ENCODE measurements around the gene SDR42E2. TPM values are rescaled to one million over a fixed set of nuclear protein-coding genes. Genes with fewer than 3 reads are reported as not detected.

Gene SDR42E2
- total RNA-seq, 2 experiments from 2014 or later: 0.10 to 0.12 TPM

DNA sequence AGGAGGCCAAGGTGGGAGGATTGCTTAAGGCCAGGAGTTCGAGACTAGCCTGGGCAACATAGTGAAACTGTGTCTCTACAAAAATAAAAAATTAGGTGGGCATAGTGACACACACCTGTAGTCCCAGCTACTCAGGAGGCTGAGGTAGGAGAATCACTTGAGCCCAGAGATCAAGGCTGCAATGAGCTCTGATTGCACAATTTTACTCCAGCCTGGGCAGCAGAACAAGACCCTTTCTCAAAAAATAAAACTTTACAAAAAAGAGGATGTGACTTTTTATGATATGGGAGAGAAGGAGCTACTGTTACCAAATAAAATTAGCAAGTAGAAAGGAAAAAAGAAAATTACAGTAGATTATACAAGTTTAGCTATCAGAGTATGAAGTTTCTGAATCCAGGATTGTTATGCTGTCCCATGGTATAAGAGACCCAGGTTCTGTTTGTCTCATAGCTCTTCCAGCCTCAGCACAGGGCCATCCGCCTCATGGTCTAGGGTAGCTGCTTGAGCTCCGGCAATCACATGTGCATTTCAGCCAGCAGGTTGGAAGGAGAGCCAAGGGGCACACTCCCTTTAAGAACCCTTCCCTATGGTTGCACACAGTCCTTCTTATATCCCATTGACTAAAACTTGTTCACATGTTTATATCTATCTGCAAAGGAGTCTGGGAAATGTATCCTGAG lies 57.2 kb downstream of the SDR42E2 start:
- POLR2A ChIA-PET: interaction anchor here (1.0 to 1.5 kb wide), 2 partner anchors 13 to 43 kb away, joined by 4 read pairs; partner anchors contain the start of gene EEF2K
- H3K27ac Mint-ChIP-seq: no peak overlapping the region

GRCh38 chr16:22220069-22220440 lies 57.7 kb downstream of the SDR42E2 start:
- no peak for DNase-seq
- POLR2A ChIA-PET: interaction anchor here (1.0 to 1.5 kb wide), 2 partner anchors 14 to 42 kb away, joined by 4 read pairs; partner anchors contain the start of gene EEF2K
- peaks cover 27% of the 10 kb centered on the region for H3K4me1 Mint-ChIP-seq (ENCODE audit: low read depth)
- peaks cover 6% of the 10 kb centered on the region for H3K36me3 Mint-ChIP-seq
- intact Hi-C loops (cut with micrococcal nuclease): no loop called here
- no peak overlapping the region for H3K4me3 Mint-ChIP-seq
- H3K9me3 Mint-ChIP-seq: no peaks in the 10 kb centered on the region
- H3K27ac Mint-ChIP-seq: no peak overlapping the region
- CTCF ChIA-PET: interaction anchor here (0.6 kb wide), 1 partner anchor 1046 kb away, joined by 3 read pairs; no protein-coding TSS in a partner anchor
- no peaks in the 10 kb centered on the region for H3K27me3 Mint-ChIP-seq

More for the DNA sequence above, 57.2 kb downstream of the SDR42E2 start:
- intact Hi-C loops (cut with micrococcal nuclease): no loop called here
- Mint-ChIP-seq H3K4me1 (ENCODE audit: low read depth) (peaks cover 27% of the 10 kb centered on the region), H3K9me3 (no peaks in the 10 kb centered on the region), H3K36me3 (peaks cover 6% of the 10 kb centered on the region), H3K4me3 (no peak overlapping the region), H3K27me3 (no peaks in the 10 kb centered on the region)
- DNase-seq: no peak
- CTCF ChIA-PET: interaction anchor here (0.6 kb wide), 1 partner anchor 1047 kb away, joined by 3 read pairs; no protein-coding TSS in a partner anchor

DNA sequence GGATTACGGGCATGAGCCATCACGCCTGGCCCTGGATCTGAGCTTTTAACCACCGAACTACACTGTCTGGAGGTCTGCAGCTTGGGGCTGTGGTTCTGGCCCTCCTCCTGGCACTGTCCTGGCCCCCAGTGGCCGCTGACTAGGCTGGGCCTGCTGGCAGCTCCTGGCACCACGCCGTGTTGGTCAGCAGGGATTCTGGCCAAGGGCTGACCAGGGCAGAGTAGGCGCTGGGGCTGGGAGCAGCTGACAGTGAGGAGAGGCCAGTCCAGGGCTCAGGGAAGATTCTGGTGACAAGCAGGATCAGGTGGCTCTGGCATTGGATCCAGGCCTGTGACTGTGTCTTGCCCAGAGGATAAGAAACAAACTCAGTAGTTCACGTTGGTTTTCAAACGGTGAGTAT lies 58.4 kb downstream of the SDR42E2 start:
- H3K4me1 Mint-ChIP-seq (ENCODE audit: low read depth): peaks cover 23% of the 10 kb centered on the region
- POLR2A ChIA-PET: interaction anchor here (1.0 to 1.5 kb wide), 2 partner anchors 15 to 41 kb away, joined by 4 read pairs; partner anchors contain the start of gene EEF2K
- CTCF ChIA-PET: no interaction called here
- H3K36me3 Mint-ChIP-seq: peaks cover 4% of the 10 kb centered on the region
- no peak for DNase-seq
- no peak overlapping the region for H3K27ac Mint-ChIP-seq
- H3K4me3 Mint-ChIP-seq: no peak overlapping the region
- H3K27me3 Mint-ChIP-seq: no peaks in the 10 kb centered on the region
- no peaks in the 10 kb centered on the region for H3K9me3 Mint-ChIP-seq
- intact Hi-C loops (cut with micrococcal nuclease): no loop called here

- H3K4me1 Mint-ChIP-seq (ENCODE audit: low read depth): peaks cover 22% of the 10 kb centered on the region
- ChIA-PET CTCF (interaction anchor here (0.6 kb wide), 1 partner anchor 206 kb away, joined by 3 read pairs; no protein-coding TSS in a partner anchor), POLR2A (no interaction called here)
- intact Hi-C loops (cut with micrococcal nuclease): no loop called here
- no peaks in the 10 kb centered on the region for H3K9me3 Mint-ChIP-seq
- H3K27me3 Mint-ChIP-seq: no peaks in the 10 kb centered on the region
- no peak overlapping the region for H3K27ac Mint-ChIP-seq
- peaks cover 4% of the 10 kb centered on the region for H3K36me3 Mint-ChIP-seq
- H3K4me3 Mint-ChIP-seq: no peak overlapping the region
- no peak for DNase-seq
Observed at GRCh38 chr16:22222006-22222405, 59.7 kb downstream of the SDR42E2 start.

GRCh38 chr16:22222998-22223397 lies 60.7 kb downstream of the SDR42E2 start:
- peaks cover 4% of the 10 kb centered on the region for H3K36me3 Mint-ChIP-seq
- intact Hi-C loops (cut with micrococcal nuclease): no loop called here
- no peak for DNase-seq

DNA sequence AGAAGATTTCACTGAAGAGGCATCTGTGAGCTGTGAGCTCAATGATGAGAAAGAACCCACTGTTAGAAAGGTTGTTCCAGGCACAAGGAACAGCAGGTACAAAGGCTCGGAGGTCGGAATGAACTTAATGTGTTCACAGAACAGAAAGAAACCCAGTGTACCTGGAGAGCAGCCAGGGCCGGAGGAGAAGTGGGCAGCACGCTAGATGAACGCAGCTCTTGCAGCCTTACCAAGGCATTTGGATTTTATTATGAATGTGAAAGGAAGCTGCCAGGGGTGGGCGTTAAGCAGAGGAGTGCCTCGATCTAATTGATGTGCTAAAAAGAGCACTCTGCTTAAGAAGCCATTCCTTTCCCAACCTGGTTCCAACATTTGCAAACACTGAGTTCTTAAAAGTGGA lies 62.8 kb downstream of the SDR42E2 start:
- peaks cover 12% of the 10 kb centered on the region for H3K4me1 Mint-ChIP-seq (ENCODE audit: low read depth)
- ChIA-PET CTCF (interaction anchor here (1.4 kb wide), 1 partner anchor 29 kb away, joined by 3 read pairs; no protein-coding TSS in a partner anchor), POLR2A (no interaction called here)
- intact Hi-C loops (cut with micrococcal nuclease): no loop called here
- no peak overlapping the region for H3K4me3 Mint-ChIP-seq
- H3K27me3 Mint-ChIP-seq: no peaks in the 10 kb centered on the region
- H3K36me3 Mint-ChIP-seq: peaks cover 12% of the 10 kb centered on the region
- no peaks in the 10 kb centered on the region for H3K9me3 Mint-ChIP-seq
- H3K27ac Mint-ChIP-seq: no peak overlapping the region
- DNase-seq: no peak

More at GRCh38 chr16:22222998-22223397, 60.7 kb downstream of the SDR42E2 start:
- peaks cover 18% of the 10 kb centered on the region for H3K4me1 Mint-ChIP-seq (ENCODE audit: low read depth)
- POLR2A ChIA-PET: no interaction called here
- no peaks in the 10 kb centered on the region for H3K9me3 Mint-ChIP-seq
- H3K27me3 Mint-ChIP-seq: no peaks in the 10 kb centered on the region
- no peak overlapping the region for H3K27ac Mint-ChIP-seq
- H3K4me3 Mint-ChIP-seq: no peak overlapping the region
- CTCF ChIA-PET: no interaction called here

DNA sequence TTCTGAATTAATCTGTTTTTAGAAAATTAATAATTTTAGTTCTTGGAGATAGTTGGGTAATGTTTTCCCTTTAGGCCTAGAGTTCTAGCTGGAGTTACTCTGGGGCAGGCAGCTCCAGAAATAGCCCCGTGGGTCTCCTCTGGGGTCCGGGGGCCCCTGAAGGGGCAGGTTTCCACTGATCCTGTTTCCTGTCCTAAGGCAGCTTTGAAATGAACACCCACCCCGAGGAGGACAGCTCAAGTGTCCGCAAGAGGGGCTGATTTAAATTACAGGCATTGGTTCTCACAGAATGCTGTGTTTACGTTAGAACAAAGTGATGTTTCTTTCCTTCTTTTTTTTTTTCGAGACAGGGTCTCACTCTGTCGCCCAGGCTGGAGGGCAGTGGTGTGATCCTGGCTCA lies 67.6 kb downstream of the SDR42E2 start:
- Mint-ChIP-seq H3K4me3 (no peak overlapping the region), H3K36me3 (peaks cover 14% of the 10 kb centered on the region), H3K27me3 (no peaks in the 10 kb centered on the region), H3K4me1 (ENCODE audit: low read depth) (peaks cover 10% of the 10 kb centered on the region), H3K27ac (no peak overlapping the region), H3K9me3 (no peaks in the 10 kb centered on the region)
- ChIA-PET POLR2A (no interaction called here), CTCF (interaction anchor here (0.7 kb wide), 2 partner anchors 15 to 89 kb away, joined by 3 to 5 read pairs; no protein-coding TSS in a partner anchor)
- DNase-seq: no peak
- intact Hi-C loops (cut with micrococcal nuclease): no loop called here

- intact Hi-C loops (cut with micrococcal nuclease): no loop called here
- Mint-ChIP-seq H3K9me3 (no peaks in the 10 kb centered on the region), H3K27me3 (no peaks in the 10 kb centered on the region), H3K4me3 (no peak overlapping the region), H3K4me1 (ENCODE audit: low read depth) (peaks cover 10% of the 10 kb centered on the region), H3K27ac (no peak overlapping the region), H3K36me3 (peaks cover 14% of the 10 kb centered on the region)
- ChIA-PET POLR2A (no interaction called here), CTCF (interaction anchor here (1.2 kb wide), 1 partner anchor 26 kb away, joined by 3 read pairs; the partner anchor contains the start of gene EEF2K)
- DNase-seq: peak; percentile 61
Observed at GRCh38 chr16:22232277-22233036, 70.2 kb downstream of the SDR42E2 start.

DNA sequence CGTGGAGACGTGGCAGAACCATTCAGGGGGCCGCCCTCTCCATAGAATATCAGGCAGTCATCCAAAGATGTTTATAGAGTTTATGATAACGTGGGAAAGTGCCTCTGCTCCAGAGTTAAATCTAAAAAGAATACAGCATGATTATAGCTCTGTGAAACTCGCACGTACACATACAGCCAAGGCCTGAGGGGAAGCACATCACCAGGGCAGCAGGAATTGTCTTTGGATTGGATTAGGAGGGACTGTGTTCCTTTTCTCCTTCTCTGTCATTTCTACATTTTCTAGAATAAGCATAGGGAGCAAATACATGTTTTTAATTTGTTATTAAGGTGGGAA lies 70.7 kb downstream of the SDR42E2 start:
- Mint-ChIP-seq H3K4me1 (ENCODE audit: low read depth) (peaks cover 10% of the 10 kb centered on the region), H3K9me3 (no peaks in the 10 kb centered on the region), H3K4me3 (no peak overlapping the region), H3K27ac (no peak overlapping the region), H3K36me3 (peaks cover 16% of the 10 kb centered on the region), H3K27me3 (no peaks in the 10 kb centered on the region)
- intact Hi-C loops (cut with micrococcal nuclease): no loop called here
- POLR2A ChIA-PET: no interaction called here
- no peak for DNase-seq
- CTCF ChIA-PET: interaction anchor here (0.5 to 1.2 kb wide), 2 partner anchors 27 to 64 kb away, joined by 3 read pairs; partner anchors contain the start of genes EEF2K and POLR3E

DNA sequence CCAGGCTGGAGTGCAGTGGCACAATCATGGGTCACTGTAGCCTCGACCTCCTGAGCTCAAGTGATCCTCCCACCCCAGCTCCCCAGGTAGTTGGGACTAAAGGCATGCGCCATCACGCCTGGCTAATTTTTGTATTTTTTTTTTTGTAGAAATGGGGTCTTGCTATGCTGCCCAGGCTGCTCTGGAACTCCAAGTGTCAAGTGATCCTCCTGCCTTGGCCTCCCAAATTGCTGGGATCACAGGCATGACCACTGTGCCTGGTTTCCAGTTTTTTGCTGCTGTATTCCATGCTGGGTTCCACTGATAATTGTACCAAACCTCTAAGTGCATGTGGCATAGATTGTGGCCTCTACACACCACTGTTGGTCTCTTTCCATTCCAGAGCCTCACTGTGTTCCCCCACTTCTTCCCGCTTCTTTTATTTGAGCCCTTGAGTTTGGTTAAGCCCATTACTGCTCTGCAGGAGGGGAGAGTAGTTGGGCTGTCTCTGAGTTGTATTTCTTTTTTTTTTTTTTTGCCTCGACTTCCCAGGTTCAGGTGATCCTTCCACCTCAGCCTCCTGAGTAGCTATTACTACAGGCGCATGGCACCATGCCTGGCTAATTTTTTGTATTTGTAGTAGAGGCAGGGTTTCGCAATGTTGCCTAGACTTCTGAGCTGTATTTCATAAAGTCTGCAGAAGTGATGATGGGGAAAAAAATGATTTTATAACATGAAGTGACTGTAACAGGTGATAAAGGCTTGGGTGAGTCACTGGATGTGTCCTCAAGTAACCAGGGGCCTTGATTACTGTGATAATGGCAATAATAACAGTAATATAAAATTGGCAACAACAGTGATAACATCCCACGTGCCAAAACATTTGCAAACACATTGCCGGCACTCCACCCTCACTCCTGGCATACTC lies 73.8 kb downstream of the SDR42E2 start:
- Mint-ChIP-seq H3K27me3 (no peaks in the 10 kb centered on the region), H3K9me3 (no peaks in the 10 kb centered on the region), H3K4me3 (no peak overlapping the region), H3K4me1 (ENCODE audit: low read depth) (peaks cover 30% of the 10 kb centered on the region), H3K36me3 (peaks cover 11% of the 10 kb centered on the region), H3K27ac (no peak overlapping the region)
- intact Hi-C loops (cut with micrococcal nuclease): no loop called here
- ChIA-PET POLR2A (no interaction called here), CTCF (no interaction called here)
- no peak for DNase-seq

- Mint-ChIP-seq H3K4me1 (ENCODE audit: low read depth) (peaks cover 21% of the 10 kb centered on the region), H3K36me3 (peaks cover 4% of the 10 kb centered on the region), H3K4me3 (no peak overlapping the region), H3K27ac (no peak overlapping the region), H3K27me3 (no peaks in the 10 kb centered on the region), H3K9me3 (no peaks in the 10 kb centered on the region)
- DNase-seq: no peak
- intact Hi-C loops (cut with micrococcal nuclease): no loop called here
- POLR2A ChIA-PET: no interaction called here
- CTCF ChIA-PET: interaction anchor here (0.6 kb wide), 2 partner anchors 20 to 57 kb away, joined by 3 to 4 read pairs; no protein-coding TSS in a partner anchor
Observed at GRCh38 chr16:22239131-22239805, 77.0 kb downstream of the SDR42E2 start.
